ENCODE measurements around the gene PDCD2L.

The PDCD2L gene

GRCh38 chr19:34474233-34474989, 70.2 kb downstream of the PDCD2L start:
- DNase-seq = peak; percentile 8 to 61

DNA sequence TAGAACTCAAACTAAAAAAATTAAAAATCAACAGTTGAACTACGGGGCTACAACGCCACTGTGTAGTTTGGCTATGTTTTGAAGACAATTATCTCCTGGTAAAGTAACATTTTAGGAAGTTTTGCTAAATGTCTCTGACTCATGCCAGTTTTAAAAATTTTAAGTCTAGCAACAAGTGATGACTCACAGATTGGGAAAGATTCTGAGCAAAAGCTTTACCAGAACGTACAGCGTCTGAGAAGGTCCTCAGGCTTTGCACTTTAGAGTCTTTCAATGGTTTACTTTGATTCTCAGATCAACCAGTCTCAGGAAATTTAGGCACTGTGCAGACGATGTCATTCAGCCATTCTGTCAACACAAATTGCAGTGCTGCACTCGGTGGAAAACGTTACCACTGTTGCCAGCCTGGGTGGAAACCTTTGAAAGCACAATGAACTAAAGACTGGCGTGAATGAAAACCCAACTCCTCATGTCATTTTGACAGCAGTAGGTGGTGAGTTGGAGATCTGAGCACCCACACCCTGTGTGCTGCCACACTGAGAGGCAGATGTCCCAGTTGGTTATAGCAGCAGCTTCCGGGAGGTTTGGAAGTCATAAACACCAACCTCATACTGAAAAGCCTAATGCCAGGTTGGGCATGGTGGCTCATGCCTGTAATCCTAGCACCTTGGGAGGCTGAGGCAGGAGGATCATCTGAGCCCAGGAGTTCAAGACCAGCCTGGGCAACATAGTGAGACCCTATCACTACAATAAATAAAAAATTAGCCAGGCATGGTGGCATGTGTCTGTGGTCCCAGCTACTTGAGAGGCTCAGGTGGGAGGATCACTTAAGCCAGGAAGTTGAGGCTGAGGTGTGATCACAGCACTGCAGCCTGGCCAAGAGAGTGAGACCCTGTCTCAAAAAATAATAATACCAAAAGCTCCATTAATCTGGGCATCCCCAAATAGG, 71.1 kb downstream of the PDCD2L start:
- DNase-seq = no peak

Data from NCI-H2081 (cell line).